Endothelial cell of umbilical vein (primary cell): ENCODE measurements around the gene CYBC1. TPM values are rescaled to one million over a fixed set of nuclear protein-coding genes. Genes with fewer than 3 reads are reported as not detected.

Source experiments
- BruUV-seq: library from RNA; stranded (reverse); fragments of 400-500 nt; replicated peaks from 2 replicates; lab custom pipeline; 2021; lab: Mats Ljungman, UMichigan
- CTCF ChIA-PET: fragments of 300-600, 350-600 bp; sonication (Branson Sonifier 250); formaldehyde crosslinking; loops from one replicate; lab custom pipeline; 2021; ENCODE audit warnings: antibody characterized with exemption, inconsistent platforms; lab: Charles Lee
- POLR2A ChIA-PET: fragments of 300-600, 350-600 bp; sonication (Branson Sonifier 250); formaldehyde crosslinking; loops from one replicate; lab custom pipeline; 2021; ENCODE audit warnings: antibody characterized with exemption, inconsistent platforms; lab: Charles Lee
- DNase-seq: peaks from one replicate; pipeline ENCODE4 v3.0.0-alpha.2; 2011; ENCODE audit warnings: low read depth, low spot score
- FAIRE-seq: peaks from 2 replicates; lab custom pipeline; 2011; peaks lifted over from hg19 to GRCh38; lab: Jason Lieb, UNC
- H2AFZ ChIP-seq: 2 replicates; pipeline ENCODE4 v1.6.0; 2012; ENCODE audit warnings: low read depth, low read length, control low read depth, inconsistent platforms
- H3K27ac ChIP-seq: 2 replicates; pipeline ENCODE4 v1.5.1; 2011; ENCODE audit warnings: low read depth, mild to moderate bottlenecking, control low read depth, low read length, moderate library complexity; ENCODE audit not compliant: insufficient read depth
- H3K27me3 ChIP-seq, 2 experiments: 2 replicates each; pipeline versions ENCODE4 v1.6.0 to v1.6.1; 2011; ENCODE audit warnings: low read length in 2 of 2, mixed read lengths in 1 of 2; ENCODE audit not compliant: control insufficient read depth in 2 of 2, insufficient read depth in 2 of 2
- H3K36me3 ChIP-seq, 2 experiments: 2 replicates in 1 of 2; 3 replicates in 1 of 2; pipeline ENCODE4 v1.5.1; 2011; ENCODE audit warnings: low read length in 2 of 2, mild to moderate bottlenecking in 1 of 2, moderate library complexity in 1 of 2; ENCODE audit not compliant: control insufficient read depth in 2 of 2, insufficient read depth in 2 of 2; ENCODE audit errors: extremely low read depth in 1 of 2
- H3K4me1 ChIP-seq: 3 replicates; pipeline ENCODE4 v1.5.1; 2011; ENCODE audit warnings: mild to moderate bottlenecking, low read length; ENCODE audit not compliant: control insufficient read depth, insufficient read depth; ENCODE audit errors: extremely low read depth
- H3K4me2 ChIP-seq: 2 replicates; pipeline ENCODE4 v1.6.1; 2011; ENCODE audit warnings: low read length, control low read depth, mixed read lengths; ENCODE audit not compliant: insufficient read depth
- H3K4me3 ChIP-seq, 3 experiments: fragments of 200-600 bp in 1 of 3; sonication (generic), shearing (Covaris generic) in 1 of 3; replicated peaks in 1 of 3; 2 replicates each; pipeline ENCODE4 v1.5.1; 2011 to 2016; ENCODE audit warnings: control low read depth in 3 of 3, low read length in 3 of 3, mild to moderate bottlenecking in 2 of 3, inconsistent platforms in 1 of 3, low read depth in 1 of 3, moderate library complexity in 1 of 3; ENCODE audit not compliant: insufficient read depth in 1 of 3
- H3K79me2 ChIP-seq: 2 replicates; pipeline ENCODE4 v1.6.0; 2012; ENCODE audit warnings: low read length, inconsistent platforms; ENCODE audit not compliant: control insufficient read depth, insufficient read depth
- H3K9ac ChIP-seq: replicated peaks from 2 replicates; pipeline ENCODE3; 2011; ENCODE audit warnings: low read length, control low read depth; ENCODE audit not compliant: insufficient read depth; ENCODE audit errors: extremely low read depth
- H3K9me1 ChIP-seq: replicated peaks from 3 replicates; pipeline ENCODE4 v1.6.0; 2011; ENCODE audit warnings: mild to moderate bottlenecking, low read length; ENCODE audit not compliant: control insufficient read depth, insufficient read depth; ENCODE audit errors: extremely low read depth
- H3K9me3 ChIP-seq: replicated peaks from 2 replicates; pipeline ENCODE4 v1.5.1; 2012; ENCODE audit warnings: low read length, inconsistent platforms; ENCODE audit not compliant: control insufficient read depth, insufficient read depth
- H4K20me1 ChIP-seq: replicated peaks from 2 replicates; pipeline ENCODE3; 2011; ENCODE audit warnings: mild to moderate bottlenecking, low read length; ENCODE audit not compliant: control insufficient read depth, insufficient read depth; ENCODE audit errors: extremely low read depth
- CTCF ChIP-seq, 2 donors: IDR thresholded peaks; 1 replicate in 1 of 2; 2 replicates in 1 of 2; pipeline ENCODE4 v1.5.1; 2011; ENCODE audit warnings: low read length in 2 of 2, mild to moderate bottlenecking in 2 of 2, moderate library complexity in 2 of 2, control low read depth in 1 of 2, inconsistent platforms in 1 of 2, low read depth in 1 of 2; ENCODE audit not compliant: insufficient read depth in 1 of 2; ENCODE audit errors: extremely low read depth in 1 of 2
- EZH2 ChIP-seq: IDR thresholded peaks from 2 replicates; pipeline ENCODE4 v1.6.1; 2012; ENCODE audit warnings: borderline replicate concordance, low read depth, mild to moderate bottlenecking, moderate library complexity, low read length, inconsistent platforms; ENCODE audit not compliant: severe bottlenecking
- FOS ChIP-seq: IDR thresholded peaks from 2 replicates; pipeline ENCODE4 v1.6.1; 2011; ENCODE audit warnings: mild to moderate bottlenecking, low read length, moderate library complexity, borderline replicate concordance; ENCODE audit not compliant: insufficient read depth
- GATA2 ChIP-seq: IDR thresholded peaks from 2 replicates; pipeline ENCODE4 v1.7.0; 2011; ENCODE audit warnings: low read depth, mild to moderate bottlenecking, moderate library complexity, mixed read lengths, low read length; ENCODE audit not compliant: insufficient read length, insufficient read depth
- JUN ChIP-seq: IDR thresholded peaks from 2 replicates; pipeline ENCODE4 v1.6.1; 2011; ENCODE audit warnings: borderline replicate concordance, low read depth; ENCODE audit not compliant: insufficient read length, insufficient read depth
- MYC ChIP-seq: IDR thresholded peaks from one replicate; pipeline ENCODE4 v1.6.1; 2011; ENCODE audit warnings: mild to moderate bottlenecking, low read depth, low read length
- POLR2A ChIP-seq: IDR thresholded peaks from 2 replicates; pipeline ENCODE4 v1.6.1; 2012; ENCODE audit warnings: low read depth, mild to moderate bottlenecking, control low read depth, low read length
- POLR2AphosphoS5 ChIP-seq: IDR thresholded peaks from 2 replicates; pipeline ENCODE4 v1.6.1; 2012; ENCODE audit warnings: low read depth, mild to moderate bottlenecking, control low read depth, low read length, moderate library complexity; ENCODE audit not compliant: insufficient read depth
- dilution Hi-C: fragments of 300-500 bp; cut with MboI; formaldehyde crosslinking; loops from one replicate; pipeline ENCODE4 v1.15.0; 2019; ENCODE audit warnings: low sequenced_read_pairs; ENCODE audit not compliant: extremely low pct_ligation_motif_present
- intact Hi-C: fragments of 100-400 bp; cut with micrococcal nuclease; formaldehyde crosslinking; loops from one replicate; pipeline ENCODE4 v1.10.0; 2022
- polyA plus RNA-seq, 4 experiments: library from polyadenylated mRNA; depleted of rRNA in 3 of 4; stranded (reverse) in 3 of 4; unstranded in 1 of 4; fragments of >200 nt; gene quantifications; 2 replicates each; pipeline versions ENCODE4 v1.2.1 to v1.2.3, GENCODE V29; 2011 to 2012; ENCODE audit warnings: missing spikeins in 1 of 4
- total RNA-seq: library from RNA; stranded (reverse); gene quantifications from 2 replicates; pipeline ENCODE4 v1.2.3, GENCODE V29; 2021
- TF ChIP-seq, protein P1 (sequence below): IDR thresholded peaks from 2 replicates; pipeline ENCODE4 v1.6.1; 2011; ENCODE audit not compliant: insufficient read depth, insufficient read length

The CYBC1 gene
- total and polyA plus RNA-seq, 2 donors (not counting 3 experiments of a cell fraction or from before 2014, with no cell fraction given): 71.8 to 81.5 TPM

DNA sequence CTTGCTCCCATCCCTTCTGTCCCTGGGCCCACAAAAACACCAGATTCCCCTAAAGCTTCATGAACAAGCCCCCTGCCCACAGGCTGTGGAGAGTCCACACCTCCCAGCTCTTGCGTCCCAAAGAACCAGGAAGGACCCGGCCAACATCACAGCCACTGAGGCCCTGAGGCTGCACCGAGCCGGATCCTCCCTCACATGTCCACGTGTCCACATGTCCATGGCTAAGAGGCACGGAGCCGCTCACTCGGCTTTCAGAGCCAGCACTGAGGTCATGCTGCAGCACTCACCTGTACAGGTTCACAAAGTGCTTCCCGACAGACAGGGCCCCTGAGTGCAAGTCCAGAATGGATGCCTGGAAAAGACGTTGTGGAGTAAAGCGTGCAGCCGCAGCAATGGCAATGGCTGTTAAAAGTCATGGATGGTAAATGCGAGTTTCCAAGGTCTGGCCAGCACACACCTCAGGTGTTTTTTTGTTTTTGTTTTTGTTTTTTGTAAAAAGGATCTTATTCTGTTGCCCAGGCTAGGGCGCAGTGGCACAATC lies 44.4 kb downstream of the CYBC1 start:
- H3K4me3 ChIP-seq: no peak overlapping the region
- H3K4me1 ChIP-seq: no peaks in the 10 kb centered on the region
- intact Hi-C loops: no loop called here
- CTCF ChIA-PET: no interaction called here
- no peaks in the 10 kb centered on the region for H3K9me1 ChIP-seq
- no peaks in the 10 kb centered on the region for H3K27me3 ChIP-seq
- no peaks in the 10 kb centered on the region for H3K79me2 ChIP-seq
- no peaks in the 10 kb centered on the region for H3K9me3 ChIP-seq
- no peak for DNase-seq
- BruUV-seq: no TSS peak
- TF ChIP-seq CTCF (IDR thresholded peaks at IDR 0.05; ENCODE audit: extremely low read depth in 1 of 2, insufficient read depth in 1 of 2, low read depth in 1 of 2, low read length in 2 of 2) (no peak), EZH2 (no peak)
- dilution Hi-C loops: no loop called here
- no peak overlapping the region for H3K27ac ChIP-seq
- no peaks in the 10 kb centered on the region for H3K36me3 ChIP-seq
- POLR2A ChIA-PET: no interaction called here
- H4K20me1 ChIP-seq: no peaks in the 10 kb centered on the region
- no peak overlapping the region for H3K9ac ChIP-seq
- no peak overlapping the region for H3K4me2 ChIP-seq
- no peak overlapping the region for H2AFZ ChIP-seq
- FAIRE-seq: no peak

DNA sequence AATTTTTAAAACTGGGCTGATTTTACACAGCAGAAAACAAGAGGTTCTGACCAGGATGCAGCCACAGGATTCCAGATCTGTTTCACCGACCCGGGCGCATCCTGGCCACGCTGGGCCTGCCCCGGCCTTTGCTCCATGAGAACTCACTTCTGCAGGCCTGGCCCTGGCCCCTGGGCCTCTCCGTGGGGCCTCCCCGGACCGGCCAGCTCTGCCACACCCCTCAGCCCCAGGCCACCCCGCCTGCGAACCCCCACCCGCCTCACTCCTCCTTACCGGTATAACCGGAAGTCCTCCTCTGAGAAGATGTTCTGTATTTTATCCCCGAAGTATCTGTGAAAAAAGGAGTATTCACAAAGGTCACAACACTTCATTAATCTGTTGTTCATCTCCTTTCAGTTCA lies 45.5 kb downstream of the CYBC1 start:
- no peak overlapping the region for H3K9ac ChIP-seq
- no peaks in the 10 kb centered on the region for H4K20me1 ChIP-seq
- H3K27ac ChIP-seq: no peak overlapping the region
- H3K4me3 ChIP-seq: no peak overlapping the region
- FAIRE-seq: no peak
- H3K27me3 ChIP-seq: no peaks in the 10 kb centered on the region
- ChIA-PET CTCF (interaction anchor here (0.7 kb wide), 1 partner anchor 364 kb away, joined by 3 read pairs; no protein-coding TSS in a partner anchor), POLR2A (no interaction called here)
- no TSS peak for BruUV-seq
- no peaks in the 10 kb centered on the region for H3K79me2 ChIP-seq
- no peaks in the 10 kb centered on the region for H3K4me1 ChIP-seq
- no peaks in the 10 kb centered on the region for H3K36me3 ChIP-seq
- no peak overlapping the region for H3K4me2 ChIP-seq
- no peaks in the 10 kb centered on the region for H3K9me1 ChIP-seq
- dilution Hi-C loops (no loop called here), intact Hi-C loops (no loop called here)
- DNase-seq: no peak
- H3K9me3 ChIP-seq: no peaks in the 10 kb centered on the region
- H2AFZ ChIP-seq: no peak overlapping the region
- TF ChIP-seq MYC (no peak), GATA2 (no peak), POLR2A (no peak), POLR2AphosphoS5 (no peak), EZH2 (no peak), FOS (no peak), CTCF (IDR thresholded peaks at IDR 0.05; ENCODE audit: extremely low read depth in 1 of 2, insufficient read depth in 1 of 2, low read depth in 1 of 2, low read length in 2 of 2) (no peak), JUN (no peak)
- TF ChIP-seq, protein P1, sequence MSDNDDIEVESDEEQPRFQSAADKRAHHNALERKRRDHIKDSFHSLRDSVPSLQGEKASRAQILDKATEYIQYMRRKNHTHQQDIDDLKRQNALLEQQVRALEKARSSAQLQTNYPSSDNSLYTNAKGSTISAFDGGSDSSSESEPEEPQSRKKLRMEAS: no peak
